H1 (cell line): Measurements from ENCODE around the gene CHST11. TPM values are rescaled to one million over a fixed set of nuclear protein-coding genes. Genes with fewer than 3 reads are reported as not detected.

Experiments used
- CTCF ChIA-PET: fragments of 300-600 bp; sonication (Branson Sonifier 250); formaldehyde crosslinking; loops from one replicate; lab custom pipeline; 2021; ENCODE audit not compliant: partially characterized antibody; lab: Charles Lee
- POLR2A ChIA-PET: fragments of 300-600 bp; sonication (Branson Sonifier 250); formaldehyde crosslinking; loops from one replicate; lab custom pipeline; 2021; ENCODE audit warnings: inconsistent platforms; ENCODE audit not compliant: partially characterized antibody; lab: Charles Lee
- DNase-seq, 2 experiments: peaks; one replicate each; pipeline versions ENCODE4 v3.0.0 to v3.0.0-alpha.2; 2010 to 2022; ENCODE audit warnings: low spot score in 2 of 2, low read depth in 1 of 2, mixed read lengths in 1 of 2
- FAIRE-seq: peaks from 2 replicates; lab custom pipeline; 2011; peaks lifted over from hg19 to GRCh38; lab: Jason Lieb, UNC
- H2AFZ ChIP-seq: 2 replicates; pipeline ENCODE4 v1.8.1; 2012; ENCODE audit warnings: low read length, inconsistent platforms
- H2AK5ac ChIP-seq: 2 replicates; pipeline ENCODE4 v1.6.1; 2013; ENCODE audit warnings: low read depth, low read length
- H2BK120ac ChIP-seq: replicated peaks from 2 replicates; pipeline ENCODE3; 2013; ENCODE audit warnings: low read depth, low read length, inconsistent platforms
- H2BK12ac ChIP-seq: 2 replicates; pipeline ENCODE4 v1.6.1; 2013; ENCODE audit warnings: low read depth, low read length
- H2BK15ac ChIP-seq: 2 replicates; pipeline ENCODE4 v1.6.1; 2013; ENCODE audit warnings: low read length
- H2BK20ac ChIP-seq: 2 replicates; pipeline ENCODE4 v1.6.1; 2013; ENCODE audit warnings: low read length
- H2BK5ac ChIP-seq: 2 replicates; pipeline ENCODE4 v1.6.1; 2013; ENCODE audit warnings: low read depth, low read length
- H3K14ac ChIP-seq: 2 replicates; pipeline ENCODE4 v1.6.1; 2013; ENCODE audit warnings: inconsistent platforms; ENCODE audit not compliant: insufficient read length
- H3K18ac ChIP-seq: 2 replicates; pipeline ENCODE4 v1.6.1; 2013; ENCODE audit warnings: low read length; ENCODE audit errors: extremely low read depth
- H3K23ac ChIP-seq: 2 replicates; pipeline ENCODE4 v1.6.1; 2013; ENCODE audit warnings: inconsistent platforms; ENCODE audit not compliant: insufficient read length
- H3K23me2 ChIP-seq: 2 replicates; pipeline ENCODE4 v1.6.1; 2013; ENCODE audit warnings: low read depth, low read length
- H3K27ac ChIP-seq: 2 replicates; pipeline ENCODE4 v1.6.1; 2011; ENCODE audit warnings: low read depth, low read length, inconsistent platforms
- H3K27me3 ChIP-seq, 4 experiments: replicated peaks in 1 of 4; 1 replicate in 1 of 4; 2 replicates in 3 of 4; pipeline versions ENCODE4 v1.6.1 to v1.8.1; 2011 to 2013; ENCODE audit warnings: low read length in 3 of 4, mild to moderate bottlenecking in 3 of 4, inconsistent platforms in 2 of 4, mixed read lengths in 2 of 4, moderate library complexity in 1 of 4; ENCODE audit not compliant: control insufficient read depth in 3 of 4, insufficient read depth in 3 of 4; ENCODE audit errors: extremely low read depth in 1 of 4
- H3K36me3 ChIP-seq, 4 experiments: 2 replicates each; pipeline versions ENCODE4 v1.6.1 to v1.8.1; 2011 to 2013; ENCODE audit warnings: mild to moderate bottlenecking in 4 of 4, low read length in 3 of 4, moderate library complexity in 2 of 4, control low read depth in 1 of 4, inconsistent platforms in 1 of 4; ENCODE audit not compliant: insufficient read depth in 4 of 4, control insufficient read depth in 2 of 4
- H3K4ac ChIP-seq: replicated peaks from 2 replicates; pipeline ENCODE3; 2013; ENCODE audit warnings: low read length, low read depth, mixed read lengths, inconsistent platforms; ENCODE audit not compliant: insufficient read length
- H3K4me1 ChIP-seq, 4 experiments: replicated peaks in 1 of 4; 1 replicate in 1 of 4; 2 replicates in 3 of 4; pipeline versions ENCODE4 v1.6.1 to v1.8.1; 2011 to 2013; ENCODE audit warnings: low read length in 3 of 4, inconsistent platforms in 2 of 4, mixed read lengths in 1 of 4; ENCODE audit not compliant: insufficient read depth in 4 of 4, control insufficient read depth in 3 of 4
- H3K4me2 ChIP-seq, 2 experiments: 2 replicates each; pipeline versions ENCODE4 v1.6.1 to v1.8.1; 2011 to 2013; ENCODE audit warnings: low read depth in 2 of 2, low read length in 2 of 2, control low read depth in 1 of 2, inconsistent platforms in 1 of 2, mild to moderate bottlenecking in 1 of 2; ENCODE audit not compliant: insufficient read depth in 1 of 2
- H3K4me3 ChIP-seq, 4 experiments: fragments of 200-600, 300-600 bp in 1 of 4; sonication (generic), shearing (Covaris generic), sonication (Bioruptor Twin) in 1 of 4; 2 replicates each; pipeline versions ENCODE4 v1.5.1 to v1.8.1; 2011 to 2016; ENCODE audit warnings: low read length in 4 of 4, low read depth in 3 of 4, control low read depth in 2 of 4, inconsistent platforms in 2 of 4, mild to moderate bottlenecking in 2 of 4, mixed read lengths in 1 of 4, moderate library complexity in 1 of 4; ENCODE audit not compliant: insufficient read depth in 2 of 4; ENCODE audit errors: extremely low read depth in 1 of 4
- H3K56ac ChIP-seq: replicated peaks from 2 replicates; pipeline ENCODE3; 2013; ENCODE audit warnings: low read depth, mild to moderate bottlenecking, mixed read lengths, low read length, inconsistent platforms; ENCODE audit not compliant: insufficient read length
- H3K79me1 ChIP-seq: 2 replicates; pipeline ENCODE4 v1.6.1; 2013; ENCODE audit warnings: low read depth, low read length, control low read depth
- H3K79me2 ChIP-seq, 2 experiments: 2 replicates each; pipeline versions ENCODE4 v1.6.1 to v1.8.1; 2012 to 2013; ENCODE audit warnings: low read length in 2 of 2, mild to moderate bottlenecking in 2 of 2, inconsistent platforms in 1 of 2; ENCODE audit not compliant: insufficient read depth in 2 of 2, control insufficient read depth in 1 of 2
- H3K9ac ChIP-seq, 4 experiments: replicated peaks in 1 of 4; 1 replicate in 1 of 4; 2 replicates in 3 of 4; pipeline versions ENCODE4 v1.6.1 to v1.8.1; 2011 to 2013; ENCODE audit warnings: low read depth in 3 of 4, low read length in 3 of 4, control low read depth in 2 of 4, mild to moderate bottlenecking in 2 of 4, moderate library complexity in 2 of 4, inconsistent platforms in 1 of 4; ENCODE audit errors: extremely low read depth in 1 of 4
- H3K9me3 ChIP-seq, 2 experiments: 2 replicates each; pipeline versions ENCODE4 v1.6.1 to v1.8.1; 2012 to 2013; ENCODE audit warnings: mild to moderate bottlenecking in 2 of 2, moderate library complexity in 2 of 2, control low read depth in 1 of 2, inconsistent platforms in 1 of 2, low read depth in 1 of 2, low read length in 1 of 2, mixed read lengths in 1 of 2; ENCODE audit not compliant: insufficient read depth in 2 of 2
- H4K20me1 ChIP-seq, 2 experiments: replicated peaks in 1 of 2; 2 replicates each; pipeline versions ENCODE3 to v1.8.1; 2011 to 2013; ENCODE audit warnings: inconsistent platforms in 2 of 2, low read length in 2 of 2, mild to moderate bottlenecking in 1 of 2; ENCODE audit not compliant: insufficient read depth in 2 of 2, control insufficient read depth in 1 of 2
- H4K5ac ChIP-seq: 2 replicates; pipeline ENCODE4 v1.6.1; 2013; ENCODE audit warnings: low read length, low read depth, mixed read lengths, inconsistent platforms; ENCODE audit not compliant: insufficient read length
- H4K8ac ChIP-seq: 2 replicates; pipeline ENCODE4 v1.8.0; 2013; ENCODE audit warnings: mild to moderate bottlenecking, moderate library complexity, low read length, inconsistent platforms; ENCODE audit not compliant: insufficient read depth; ENCODE audit errors: extremely low read depth
- H4K91ac ChIP-seq: replicated peaks from 2 replicates; pipeline ENCODE3; 2013; ENCODE audit warnings: low read length, mixed read lengths, inconsistent platforms; ENCODE audit not compliant: insufficient read length
- BACH1 ChIP-seq: IDR thresholded peaks from 2 replicates; pipeline ENCODE4 v1.6.1; 2012; ENCODE audit warnings: low read length, improper control_type of control experiment
- BCL11A ChIP-seq, 2 experiments: IDR thresholded peaks; one replicate each; pipeline ENCODE4 v1.6.1; 2011; ENCODE audit warnings: low read depth in 2 of 2, low read length in 2 of 2, mild to moderate bottlenecking in 2 of 2
- CEBPB ChIP-seq: IDR thresholded peaks from 2 replicates; pipeline ENCODE4 v1.6.1; 2012; ENCODE audit warnings: low read depth, low read length
- CTBP2 ChIP-seq: IDR thresholded peaks from 2 replicates; pipeline ENCODE4 v1.7.0; 2011; ENCODE audit warnings: borderline replicate concordance, mild to moderate bottlenecking, moderate library complexity, mixed read lengths, low read length; ENCODE audit not compliant: insufficient read depth, insufficient read length
- EZH2 ChIP-seq: fragments of 200-600 bp; sonication (generic); IDR thresholded peaks from 2 replicates; pipeline ENCODE4 v1.7.1; 2012; ENCODE audit warnings: low read depth, mild to moderate bottlenecking, moderate library complexity, low read length, inconsistent platforms; ENCODE audit not compliant: severe bottlenecking
- FOSL1 ChIP-seq: IDR thresholded peaks from 2 replicates; pipeline ENCODE4 v1.6.1; 2011; ENCODE audit warnings: mild to moderate bottlenecking, low read depth, low read length, moderate library complexity; ENCODE audit not compliant: insufficient read depth
- POLR2A ChIP-seq, 2 experiments: IDR thresholded peaks; 1 replicate in 1 of 2; 2 replicates in 1 of 2; pipeline ENCODE4 v1.6.1; 2011; ENCODE audit warnings: low read depth in 2 of 2, low read length in 2 of 2, mild to moderate bottlenecking in 2 of 2; ENCODE audit errors: control extremely low read depth in 1 of 2
- RBBP5 ChIP-seq: IDR thresholded peaks from 2 replicates; pipeline ENCODE4 v1.7.1; 2012; ENCODE audit warnings: low read depth, mild to moderate bottlenecking, inconsistent platforms, low read length, moderate library complexity, borderline replicate concordance
- RXRA ChIP-seq: IDR thresholded peaks from 2 replicates; pipeline ENCODE4 v1.6.1; 2011; ENCODE audit warnings: low read depth, mild to moderate bottlenecking, low read length, moderate library complexity; ENCODE audit not compliant: insufficient read depth
- SIN3A ChIP-seq, 2 experiments: IDR thresholded peaks in 1 of 2; conservative IDR thresholded peaks in 1 of 2; 2 replicates each; pipeline ENCODE4 v1.6.1; 2011 to 2012; ENCODE audit warnings: low read length in 2 of 2, improper control_type of control experiment in 1 of 2, low read depth in 1 of 2, mild to moderate bottlenecking in 1 of 2
- SP4 ChIP-seq: IDR thresholded peaks from 2 replicates; pipeline ENCODE4 v1.6.1; 2012; ENCODE audit warnings: low read length, inconsistent platforms
- TEAD4 ChIP-seq: IDR thresholded peaks from 2 replicates; pipeline ENCODE4 v1.6.1; 2012; ENCODE audit warnings: low read depth, low read length, inconsistent platforms, mixed read lengths
- WGBS, 2 experiments: shearing (Covaris generic) in 1 of 2; methylation state at CpG; one replicate each; pipeline versions ENCODE4 v1.1.6 to v1.1.7; 2013 to 2015; ENCODE audit warnings: low lambda C conversion rate in 2 of 2, mixed read lengths in 2 of 2, inconsistent platforms in 1 of 2, low coverage in 1 of 2, missing lambda C conversion rate in 1 of 2; ENCODE audit not compliant: insufficient replicate concordance in 2 of 2, insufficient coverage in 1 of 2, insufficient read length in 1 of 2; ENCODE audit errors: extremely low coverage in 1 of 2, missing lambda C conversion rate in 1 of 2; 5-methylcytosine and 5-hydroxymethylcytosine counted together
- polyA plus RNA-seq, 7 experiments: library from polyadenylated mRNA; depleted of rRNA in 3 of 7; stranded (reverse) in 5 of 7; unstranded in 2 of 7; fragments of >200 nt in 5 of 7; fragments of 200-250 nt in 2 of 7; gene quantifications; 1 replicate in 5 of 7; 2 replicates in 1 of 7; 4 replicates in 1 of 7; pipeline versions ENCODE4 v1.2.1 to v1.2.3, GENCODE V29; 2011 to 2013; ENCODE audit warnings: missing spikeins in 2 of 7, mixed read lengths in 2 of 7
- total RNA-seq: library from RNA; stranded (reverse); fragmentation: NEBNext Ultra II Directional; extraction: Animal tissue kit (Norgen Biotek cat#: 25700); gene quantifications from 2 replicates; pipeline ENCODE4 v1.2.1, GENCODE V29; 2021
- TF ChIP-seq, protein P1 (sequence below): IDR thresholded peaks from 2 replicates; pipeline ENCODE4 v1.6.1; 2011; ENCODE audit warnings: low read depth, mild to moderate bottlenecking, low read length; ENCODE audit not compliant: insufficient read depth

CHST11 gene
- total and polyA plus RNA-seq, 2 of the 8 experiments (the other 6 are each of a cell fraction or from before 2014, with no cell fraction given), result 14.4 to 20.8 TPM

DNA sequence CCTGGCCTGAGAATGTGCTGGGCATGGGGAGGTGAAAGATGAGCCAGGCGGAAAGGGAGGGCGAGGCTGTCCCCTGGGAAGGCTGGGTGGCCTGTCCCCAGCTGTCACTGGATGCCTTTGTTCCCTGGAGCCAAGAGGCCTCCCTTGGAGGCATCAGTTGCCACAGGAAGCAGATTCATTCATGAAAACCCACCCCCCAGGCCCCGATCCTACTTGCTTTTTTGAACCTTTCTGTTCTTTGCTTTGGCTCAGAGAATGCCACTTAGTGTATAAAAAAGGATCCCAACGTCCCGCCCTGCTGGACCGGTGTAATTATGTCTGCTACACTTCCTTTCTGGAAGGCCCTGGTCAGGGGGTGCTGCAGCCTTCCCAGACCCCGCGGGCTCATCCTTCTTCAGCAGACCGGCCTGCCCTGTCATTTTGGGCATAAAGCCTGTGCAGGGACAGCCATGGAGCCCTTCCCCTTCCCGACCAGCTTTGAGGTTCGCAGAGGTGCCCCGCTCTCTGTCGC, 281.1 kb downstream of the CHST11 start:
- Histone ChIP-seq H3K79me2 (no peaks in the 10 kb centered on the region), H2BK120ac (no peak overlapping the region), H3K4ac (no peak overlapping the region), H3K4me2 (no peak overlapping the region), H3K14ac (no peak overlapping the region), H2BK12ac (no peak overlapping the region), H3K27ac (no peak overlapping the region), H2BK5ac (0 out of 2 replicates have a peak overlapping the region, but pooled peaks have one; percentile 69), H2AK5ac (no peak overlapping the region), H3K9me3 (no peaks in the 10 kb centered on the region), H3K9ac (no peak overlapping the region), H2AFZ (no peak overlapping the region), H3K18ac (0 out of 2 replicates have a peak overlapping the region, but pooled peaks have one; percentile 40), H4K20me1 (no peaks in the 10 kb centered on the region), H3K23me2 (no peaks in the 10 kb centered on the region), H4K5ac (no peak overlapping the region), H2BK20ac (0 out of 2 replicates have a peak overlapping the region, but pooled peaks have one; percentile 21), H2BK15ac (0 out of 2 replicates have a peak overlapping the region, but pooled peaks have one; percentile 76), H3K56ac (no peak overlapping the region), H3K4me1 (peaks cover 0 to 13% (median 8%) of the 10 kb centered on the region in 4 experiments; a peak in 6 of 7 replicates), H4K8ac (no peak overlapping the region), H3K23ac (no peak overlapping the region), H3K4me3 (no peak overlapping the region), H4K91ac (peak overlapping the region; percentile 8), H3K27me3 (no peaks in the 10 kb centered on the region), H3K36me3 (no peaks in the 10 kb centered on the region; a peak in 1 of 8 replicates), H3K79me1 (no peaks in the 10 kb centered on the region)
- FAIRE-seq, result no peak
- ChIA-PET POLR2A (no interaction called here), CTCF (interaction anchor here (1.2 to 2.3 kb wide), 6 partner anchors 14 to 356 kb away, joined by 3 to 9 read pairs (median 4); no protein-coding TSS in a partner anchor)
- no peak for DNase-seq
- WGBS, 2 experiments, result 90% methylated on average over 13 of the region's 13 CpGs; no CpG with 5 or more reads in 1 of the 2 experiments
- TF ChIP-seq FOSL1 (no peak), POLR2A (IDR thresholded peaks at IDR 0.05; ENCODE audit: control extremely low read depth in 1 of 2, low read depth in 2 of 2, low read length in 2 of 2) (no peak), TEAD4 (no peak), EZH2 (no peak), RBBP5 (no peak), BCL11A (IDR thresholded peaks at IDR 0.05; ENCODE audit: low read depth in 2 of 2, low read length in 2 of 2) (no peak), CTBP2 (no peak), SP4 (no peak), BACH1 (no peak), CEBPB (no peak), RXRA (no peak), SIN3A (conservative IDR thresholded peaks at IDR 0.05 in 1 of 2, IDR thresholded peaks at IDR 0.05 in 1 of 2; ENCODE audit: low read depth in 1 of 2, low read length in 2 of 2) (no peak)
- TF ChIP-seq, protein P1, sequence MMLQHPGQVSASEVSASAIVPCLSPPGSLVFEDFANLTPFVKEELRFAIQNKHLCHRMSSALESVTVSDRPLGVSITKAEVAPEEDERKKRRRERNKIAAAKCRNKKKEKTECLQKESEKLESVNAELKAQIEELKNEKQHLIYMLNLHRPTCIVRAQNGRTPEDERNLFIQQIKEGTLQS, result no peak
